ENCODE measurements around the gene ZMYM3.
"Not testable (repeated sequence)": the region's sequence is repeated elsewhere in the genome, so short reads cannot be mapped to it uniquely, and the experiment has no call there.

ZMYM3 gene

GRCh38 chrX:71254092-71254963 lies at the start of gene ZMYM3:
ZMYM3 (minus strand) TSS chrX:71254140; CDS start chrX:71253255, 885 bp downstream.
- peak; percentile 83 for DNase-seq

- no peak for DNase-seq
Observed at GRCh38 chrX:71302461-71303213, 48.7 kb upstream of the ZMYM3 start.

- DNase-seq, result peak; percentile 58
Observed at GRCh38 chrX:71301195-71301924, 47.4 kb upstream of the ZMYM3 start, which contains the start of gene ITGB1BP2. ITGB1BP2 (plus strand) TSS chrX:71301750; CDS start chrX:71301807, 57 bp downstream.

GRCh38 chrX:71300495-71300894 lies 46.6 kb upstream of the ZMYM3 start:
- DNase-seq, result not testable (repeated sequence)

GRCh38 chrX:71300064-71300463 lies 46.1 kb upstream of the ZMYM3 start:
- DNase-seq, result not testable (repeated sequence)

GRCh38 chrX:71298119-71298518 lies 44.2 kb upstream of the ZMYM3 start:
- DNase-seq, result no peak

GRCh38 chrX:71296806-71297205 lies 42.9 kb upstream of the ZMYM3 start:
- DNase-seq, result no peak

- DNase-seq, result peak; percentile 79
Observed at GRCh38 chrX:71292669-71293365, 38.9 kb upstream of the ZMYM3 start.

- no peak for DNase-seq
Observed at GRCh38 chrX:71291381-71291780, 37.4 kb upstream of the ZMYM3 start.

GRCh38 chrX:71285929-71286328 lies 32.0 kb upstream of the ZMYM3 start:
- no peak for DNase-seq

GRCh38 chrX:71283403-71284143 lies 29.6 kb upstream of the ZMYM3 start, which contains the start of gene NONO:
NONO (plus strand) TSS chrX:71283635; CDS start chrX:71290638, 7,003 bp downstream.
- peak; percentile 99 for DNase-seq

GRCh38 chrX:71282514-71283402 lies 28.8 kb upstream of the ZMYM3 start:
- no peak for DNase-seq

- DNase-seq, result not testable (repeated sequence)
Observed at GRCh38 chrX:71281300-71281699, 27.4 kb upstream of the ZMYM3 start.

GRCh38 chrX:71272313-71272712 lies 18.4 kb upstream of the ZMYM3 start:
- not testable (repeated sequence) for DNase-seq

GRCh38 chrX:71269801-71270395 lies 16.0 kb upstream of the ZMYM3 start:
- DNase-seq, result no peak

GRCh38 chrX:71268624-71269023 lies 14.7 kb upstream of the ZMYM3 start:
- not testable (repeated sequence) for DNase-seq

GRCh38 chrX:71256856-71257255 lies 2.9 kb upstream of the ZMYM3 start:
- no peak for DNase-seq

GRCh38 chrX:71256051-71256450 lies 2.1 kb upstream of the ZMYM3 start:
- DNase-seq, result no peak

GRCh38 chrX:71253253-71254091 lies 468 bp downstream of the ZMYM3 start:
- peak; percentile 48 for DNase-seq
